ENCODE results near the gene CMSS1.
"Not testable (repeated sequence)": the region's sequence is repeated elsewhere in the genome, so short reads cannot be mapped to it uniquely, and the experiment has no call there.

Gene CMSS1

DNA sequence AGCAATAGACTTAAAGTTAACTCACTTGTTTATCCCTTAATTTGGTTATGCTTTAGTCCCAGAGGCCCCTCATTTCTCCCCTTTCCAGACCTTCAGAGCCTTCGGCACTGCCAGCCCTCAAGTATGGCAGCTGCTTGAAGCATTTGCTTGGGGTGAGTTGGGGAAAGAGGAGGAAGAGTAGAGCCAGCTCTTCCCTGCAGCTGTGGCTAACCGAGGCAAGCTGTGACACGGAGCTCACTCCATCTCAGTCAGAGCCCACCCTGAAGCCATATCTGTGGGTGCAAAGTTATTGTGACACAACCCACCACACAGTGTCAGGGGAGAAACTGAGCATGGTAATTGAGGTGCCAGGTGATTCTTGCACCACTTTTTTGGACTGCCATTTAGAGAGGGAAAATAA lies 230.6 kb downstream of the CMSS1 start:
- H3K27ac ChIP-seq = no peak overlapping the region
- TF ChIP-seq, protein P1, sequence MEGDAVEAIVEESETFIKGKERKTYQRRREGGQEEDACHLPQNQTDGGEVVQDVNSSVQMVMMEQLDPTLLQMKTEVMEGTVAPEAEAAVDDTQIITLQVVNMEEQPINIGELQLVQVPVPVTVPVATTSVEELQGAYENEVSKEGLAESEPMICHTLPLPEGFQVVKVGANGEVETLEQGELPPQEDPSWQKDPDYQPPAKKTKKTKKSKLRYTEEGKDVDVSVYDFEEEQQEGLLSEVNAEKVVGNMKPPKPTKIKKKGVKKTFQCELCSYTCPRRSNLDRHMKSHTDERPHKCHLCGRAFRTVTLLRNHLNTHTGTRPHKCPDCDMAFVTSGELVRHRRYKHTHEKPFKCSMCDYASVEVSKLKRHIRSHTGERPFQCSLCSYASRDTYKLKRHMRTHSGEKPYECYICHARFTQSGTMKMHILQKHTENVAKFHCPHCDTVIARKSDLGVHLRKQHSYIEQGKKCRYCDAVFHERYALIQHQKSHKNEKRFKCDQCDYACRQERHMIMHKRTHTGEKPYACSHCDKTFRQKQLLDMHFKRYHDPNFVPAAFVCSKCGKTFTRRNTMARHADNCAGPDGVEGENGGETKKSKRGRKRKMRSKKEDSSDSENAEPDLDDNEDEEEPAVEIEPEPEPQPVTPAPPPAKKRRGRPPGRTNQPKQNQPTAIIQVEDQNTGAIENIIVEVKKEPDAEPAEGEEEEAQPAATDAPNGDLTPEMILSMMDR (conservative IDR thresholded peaks at IDR 0.05) = no peak
- TF ChIP-seq ZFX (IDR thresholded peaks at IDR 0.05) = no peak

DNA sequence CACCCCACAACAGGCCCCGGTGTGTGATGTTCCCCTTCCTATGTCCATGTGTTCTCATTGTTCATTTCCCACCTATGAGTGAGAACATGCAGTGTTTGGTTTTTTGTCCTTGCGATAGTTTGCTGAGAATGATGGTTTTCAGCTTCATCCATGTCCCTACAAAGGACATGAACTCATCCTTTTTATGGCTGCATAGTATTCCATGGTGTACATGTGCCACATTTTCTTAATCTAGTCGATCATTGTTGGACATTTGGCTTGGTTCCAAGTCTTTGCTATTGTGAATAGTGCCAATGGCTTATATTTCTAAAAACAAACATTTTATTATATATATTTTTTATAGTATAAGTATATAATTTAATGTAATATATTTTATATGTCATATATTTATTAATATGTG lies 233.9 kb downstream of the CMSS1 start:
- H3K27ac ChIP-seq = not testable (repeated sequence)

DNA sequence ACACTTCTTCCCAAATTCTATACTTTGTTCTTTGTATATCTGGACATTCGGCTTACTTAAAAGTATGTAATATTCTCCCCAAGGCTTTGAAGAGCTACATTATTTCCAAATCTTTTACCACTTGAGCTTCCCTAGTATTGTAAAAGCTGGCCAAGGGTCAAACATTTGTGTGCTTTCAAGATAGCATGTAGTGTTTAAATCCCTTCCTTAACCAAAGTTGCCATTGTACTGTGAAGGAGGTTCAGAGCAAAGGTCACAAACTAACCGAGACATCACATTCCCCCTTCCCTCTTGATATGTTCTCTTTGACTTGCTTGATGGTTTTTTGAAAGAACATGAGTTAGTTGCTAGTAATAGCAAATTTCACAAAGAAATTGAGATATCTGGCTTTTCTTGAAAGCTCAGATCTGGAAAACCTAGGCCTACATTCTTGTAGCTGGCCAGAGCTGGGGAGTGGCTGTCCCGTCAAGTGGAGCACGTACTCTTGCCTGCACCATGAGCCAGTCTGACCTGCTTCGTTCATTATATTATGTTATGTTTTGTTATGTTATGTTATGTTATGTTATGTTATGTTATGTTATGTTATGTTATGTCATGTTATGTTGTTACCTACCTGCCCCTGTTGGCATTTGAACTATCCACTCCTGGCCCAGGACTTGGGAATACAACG lies 236.4 kb downstream of the CMSS1 start:
- TF ChIP-seq ZFX (IDR thresholded peaks at IDR 0.05) = no peak
- TF ChIP-seq, protein P1 (conservative IDR thresholded peaks at IDR 0.05) = no peak
- no peak overlapping the region for H3K27ac ChIP-seq

DNA sequence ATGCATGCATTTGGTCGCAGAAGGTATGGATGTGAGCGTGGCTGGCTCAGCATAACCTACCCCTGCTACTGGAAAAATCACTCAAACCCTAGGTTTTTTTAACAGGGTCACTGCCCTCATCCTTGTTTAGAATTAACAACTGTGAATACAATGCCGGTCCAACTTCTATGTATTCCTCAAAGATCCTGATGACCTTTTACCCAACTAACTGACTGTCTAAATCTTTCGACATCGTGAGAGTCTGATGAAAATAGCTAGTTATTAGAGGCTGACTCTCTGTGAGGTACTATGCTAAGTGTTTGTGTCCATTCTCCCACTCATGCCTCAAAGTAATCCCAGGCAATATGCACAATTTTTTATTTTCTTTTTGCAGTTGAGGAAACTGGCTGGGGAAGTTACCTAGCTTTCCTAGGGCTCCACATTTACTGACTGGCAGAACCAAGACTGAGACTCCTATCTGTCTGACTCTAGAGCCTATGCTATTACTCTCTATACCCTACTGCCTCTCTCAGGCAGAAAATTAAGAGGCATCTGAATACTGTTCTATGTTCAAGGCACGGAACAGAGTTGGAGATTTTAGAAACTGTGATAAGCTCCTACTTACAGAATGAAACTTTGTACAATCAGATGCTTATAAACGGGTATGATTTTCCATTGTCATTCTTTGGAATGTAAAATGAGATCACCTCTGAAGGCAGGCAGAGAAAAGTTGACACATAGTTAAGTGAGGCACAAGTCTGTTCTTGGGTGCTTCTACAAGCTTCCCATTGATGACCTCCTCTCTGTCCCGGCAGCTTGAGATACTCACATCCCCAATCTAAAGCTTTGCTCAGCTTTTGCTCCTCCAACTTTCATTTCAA lies 240.3 kb downstream of the CMSS1 start:
- H3K27ac ChIP-seq = no peak overlapping the region
- no peak for TF ChIP-seq ZFX (IDR thresholded peaks at IDR 0.05)
- TF ChIP-seq, protein P1 (conservative IDR thresholded peaks at IDR 0.05) = no peak

DNA sequence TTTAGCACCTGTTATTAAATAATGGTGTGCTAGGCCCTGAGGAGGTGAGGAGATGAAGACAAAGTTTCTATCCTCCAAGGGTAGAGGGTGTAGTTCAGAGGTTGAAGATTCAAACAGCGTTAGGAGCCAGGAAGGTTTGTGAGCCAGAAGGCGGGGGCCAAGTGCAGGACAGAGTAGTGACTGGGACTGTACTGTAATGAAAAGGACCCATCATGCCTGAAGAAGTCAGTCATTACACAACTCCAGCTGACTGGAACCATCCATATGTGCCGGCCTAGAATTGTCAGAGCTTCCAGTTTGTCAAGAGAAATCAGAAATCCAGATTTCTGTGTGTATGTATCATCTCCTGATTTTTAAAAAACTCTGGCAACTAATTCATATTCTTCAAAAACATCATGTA lies 241.8 kb downstream of the CMSS1 start:
- TF ChIP-seq, protein P1 (conservative IDR thresholded peaks at IDR 0.05) = no peak
- no peak for TF ChIP-seq ZFX (IDR thresholded peaks at IDR 0.05)
- H3K27ac ChIP-seq = no peak overlapping the region

DNA sequence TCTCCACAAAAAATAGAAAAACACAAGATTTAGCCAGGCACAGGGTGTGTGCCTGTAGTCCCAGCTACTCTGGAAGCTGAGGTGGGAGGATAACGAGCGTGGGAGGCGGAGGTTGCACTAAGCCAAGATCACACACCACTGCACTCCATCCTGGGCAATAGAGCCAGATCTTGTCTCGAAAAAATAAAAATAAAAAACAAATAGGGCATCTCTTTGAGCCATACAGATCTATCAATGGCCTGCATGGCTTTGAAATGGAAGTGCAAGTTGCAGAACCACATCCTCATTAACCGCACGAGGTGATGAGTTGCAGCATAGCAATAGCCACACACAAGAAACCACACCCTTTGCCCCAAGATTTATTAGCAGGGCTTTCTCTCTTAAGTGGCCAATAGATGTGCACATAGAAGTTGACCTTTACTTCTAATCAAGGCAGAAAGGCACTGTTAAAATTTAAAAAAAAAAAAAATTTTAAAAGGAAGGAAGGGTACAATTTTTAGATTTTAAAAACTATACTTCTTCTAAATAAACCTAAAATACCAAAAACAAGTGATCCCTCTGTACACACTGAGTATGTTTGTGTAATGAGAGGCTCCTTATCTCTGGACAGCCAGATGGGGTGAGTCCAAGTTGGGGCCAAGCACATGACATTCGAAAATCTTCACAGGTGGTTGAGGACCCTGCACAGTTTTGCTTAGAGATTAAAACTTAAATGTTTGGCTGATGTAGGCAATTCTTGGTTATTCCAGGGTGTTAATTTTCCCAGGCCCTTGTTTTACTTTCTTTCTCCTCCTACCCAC lies 243.2 kb downstream of the CMSS1 start:
- TF ChIP-seq ZFX (IDR thresholded peaks at IDR 0.05) = no peak
- TF ChIP-seq, protein P1 (conservative IDR thresholded peaks at IDR 0.05) = no peak
- H3K27ac ChIP-seq = no peak overlapping the region

DNA sequence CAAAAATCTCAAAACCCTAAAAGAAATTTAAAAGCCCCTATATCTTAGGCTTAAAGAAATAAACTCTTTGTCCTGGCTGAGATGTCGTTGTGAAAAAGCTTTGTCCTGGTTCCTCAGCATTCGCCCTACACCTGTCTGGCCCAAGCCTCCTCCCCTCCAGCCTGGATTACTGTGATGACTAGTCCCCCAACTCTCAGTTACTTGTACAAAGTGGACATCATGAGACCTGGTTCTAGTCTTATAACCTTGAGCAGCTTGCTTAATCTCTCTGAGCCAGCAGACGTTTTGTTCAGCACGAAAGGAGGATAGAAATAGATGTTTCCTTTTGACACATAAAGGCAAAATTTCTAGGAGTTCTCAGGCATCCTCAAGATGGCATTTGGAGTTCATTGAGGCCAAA lies 245.0 kb downstream of the CMSS1 start:
- TF ChIP-seq, protein P1 (conservative IDR thresholded peaks at IDR 0.05) = no peak
- TF ChIP-seq ZFX (IDR thresholded peaks at IDR 0.05) = no peak
- H3K27ac ChIP-seq = no peak overlapping the region

Data from C4-2B (cell line).